NOMO-1 (cell line): ENCODE results near the gene WSB2.
"Not testable (repeated sequence)": the region's sequence is repeated elsewhere in the genome, so short reads cannot be mapped to it uniquely, and the experiment has no call there.

Source experiments
- DNase-seq, 2 experiments: peaks; one replicate each; lab custom pipeline; 2025; ENCODE audit not compliant: unreplicated experiment in 2 of 2; lab: John Stamatoyannopoulos, UW

Gene WSB2

DNA sequence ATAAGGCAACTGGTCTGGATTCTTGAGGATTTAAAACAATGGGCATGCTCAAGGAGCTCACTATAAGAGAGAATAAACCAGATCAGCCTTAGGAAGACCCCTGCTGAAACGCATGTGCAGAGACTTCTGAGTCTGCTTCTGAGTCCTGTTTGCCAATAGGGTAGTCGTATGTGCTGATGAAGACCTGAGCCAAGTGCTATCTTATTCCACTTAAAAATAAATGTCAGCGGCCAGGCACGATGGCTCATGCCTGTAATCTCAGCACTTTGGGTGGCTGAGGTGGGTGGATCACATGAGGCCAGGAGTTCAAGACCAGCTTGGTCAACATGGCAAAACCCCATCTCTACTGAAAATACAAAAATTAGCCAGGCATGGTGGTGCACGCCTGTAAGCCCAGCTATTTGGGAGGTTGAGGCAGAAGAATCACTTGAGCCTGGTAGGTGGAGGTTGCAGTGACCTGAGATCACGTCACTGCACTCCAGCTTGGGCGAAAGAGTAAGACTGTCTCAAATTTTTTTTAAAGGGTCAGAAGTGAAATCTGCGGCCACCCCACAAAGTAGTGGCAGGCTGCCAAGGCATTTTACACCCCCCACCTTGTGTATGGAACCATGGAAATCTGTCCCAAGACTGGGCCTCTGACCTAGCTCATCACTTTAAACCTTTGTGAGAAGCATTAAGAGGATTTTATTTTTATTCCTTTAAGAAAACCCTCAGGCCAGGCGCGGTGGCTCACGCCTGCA is 24.1 kb downstream of the WSB2 start:
- DNase-seq, result no peak

GRCh38 chr12:118035190-118036041 is 25.6 kb downstream of the WSB2 start:
- no peak for DNase-seq

GRCh38 chr12:118034429-118035189 is 26.4 kb downstream of the WSB2 start:
- DNase-seq, result no peak

- DNase-seq, result no peak
Observed at GRCh38 chr12:118033902-118034301, 27.1 kb downstream of the WSB2 start.

DNA sequence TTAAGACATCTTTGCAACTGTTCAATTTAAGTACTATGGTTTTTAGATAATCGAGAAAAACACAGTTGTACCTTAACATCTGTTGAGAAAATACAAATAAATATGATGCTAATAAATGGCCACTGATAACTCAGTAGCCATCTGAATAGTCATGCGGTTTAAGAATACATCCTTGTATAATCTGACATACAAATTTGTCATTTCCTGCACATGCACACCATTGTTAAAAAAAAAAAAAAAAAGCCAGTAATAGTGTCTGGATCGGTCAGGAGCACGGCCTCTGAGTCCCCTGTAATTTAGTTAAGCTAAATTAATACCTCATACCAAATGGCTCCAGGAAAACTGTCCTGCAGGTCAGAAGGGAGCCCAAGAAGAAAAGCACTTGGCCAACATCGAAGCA is 27.7 kb downstream of the WSB2 start:
- DNase-seq, result no peak

- no peak for DNase-seq
Observed at GRCh38 chr12:118032188-118032587, 28.8 kb downstream of the WSB2 start.

- DNase-seq, result no peak
Observed at GRCh38 chr12:118029166-118029565, 31.8 kb downstream of the WSB2 start.

- DNase-seq, result no peak
Observed at GRCh38 chr12:118025168-118025567, 35.8 kb downstream of the WSB2 start.

DNA sequence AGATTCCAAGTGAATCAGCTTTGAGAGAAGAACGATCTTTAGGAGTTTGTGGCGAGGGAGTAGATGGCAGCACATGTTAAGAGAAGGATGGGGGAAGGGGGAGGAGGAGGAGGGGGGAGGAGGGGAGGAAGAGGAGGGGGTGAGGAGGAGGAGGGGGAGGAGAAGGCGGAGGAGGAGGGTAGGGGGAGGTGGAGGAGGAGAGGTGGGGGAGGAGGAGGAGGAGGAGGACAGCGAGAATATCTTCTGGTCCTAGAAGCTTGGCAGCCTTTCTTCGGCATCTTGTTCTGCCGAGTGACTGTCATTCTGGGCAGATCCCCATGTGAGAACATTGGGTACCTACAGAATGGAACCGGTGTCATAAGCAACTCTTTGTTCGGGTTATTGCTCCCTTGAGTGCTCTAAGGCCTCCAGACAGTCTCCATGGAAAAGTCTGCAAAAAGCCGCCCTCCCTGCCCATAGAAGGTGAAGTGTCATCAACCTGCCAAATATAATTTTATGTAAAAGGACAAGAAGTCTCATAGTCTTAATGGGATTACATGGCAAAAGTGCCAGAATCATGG is 37.6 kb downstream of the WSB2 start:
- no peak for DNase-seq

GRCh38 chr12:118022728-118023109 is 38.3 kb downstream of the WSB2 start:
- no peak for DNase-seq

- not testable (repeated sequence) for DNase-seq
Observed at GRCh38 chr12:118022097-118022727, 38.8 kb downstream of the WSB2 start.

DNA sequence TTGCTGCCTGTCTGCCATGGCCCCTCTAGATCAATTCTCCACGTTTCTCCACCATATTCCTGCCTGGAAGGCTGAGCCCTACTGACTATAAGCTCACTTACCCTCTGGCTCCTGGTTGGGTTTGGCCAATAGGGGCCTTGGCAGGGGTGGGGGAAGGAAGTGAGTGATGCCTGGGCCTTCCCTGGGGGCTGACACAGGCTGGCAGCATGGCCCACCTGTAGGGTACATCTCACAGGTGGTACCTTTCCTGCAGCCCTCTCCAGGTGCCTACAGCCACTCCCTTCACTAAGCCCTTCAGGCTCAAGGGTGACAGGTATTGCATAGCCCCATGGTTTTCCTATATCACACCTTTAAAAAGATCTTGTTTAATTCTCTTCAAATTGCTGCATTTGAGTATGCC is 40.9 kb downstream of the WSB2 start:
- DNase-seq, result no peak

DNA sequence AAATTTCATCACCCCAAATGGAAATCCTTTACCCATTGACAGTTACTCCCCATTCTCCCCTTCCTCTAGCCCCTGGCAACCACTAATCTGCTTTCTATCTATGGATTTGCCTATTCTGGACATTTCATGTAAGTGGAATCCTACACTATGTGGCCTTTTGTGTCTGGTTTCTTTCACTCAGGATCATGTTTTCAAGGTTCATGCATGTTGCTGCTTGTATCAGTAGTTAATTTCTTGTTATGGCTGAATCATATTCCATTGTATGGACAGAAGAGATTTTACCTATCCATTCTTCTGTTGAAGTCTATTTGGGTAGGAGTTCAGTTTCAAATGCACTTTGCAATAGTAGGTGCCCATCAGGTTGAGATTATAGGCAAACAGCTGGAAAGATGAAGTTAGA is 43.1 kb downstream of the WSB2 start:
- DNase-seq, result no peak

DNA sequence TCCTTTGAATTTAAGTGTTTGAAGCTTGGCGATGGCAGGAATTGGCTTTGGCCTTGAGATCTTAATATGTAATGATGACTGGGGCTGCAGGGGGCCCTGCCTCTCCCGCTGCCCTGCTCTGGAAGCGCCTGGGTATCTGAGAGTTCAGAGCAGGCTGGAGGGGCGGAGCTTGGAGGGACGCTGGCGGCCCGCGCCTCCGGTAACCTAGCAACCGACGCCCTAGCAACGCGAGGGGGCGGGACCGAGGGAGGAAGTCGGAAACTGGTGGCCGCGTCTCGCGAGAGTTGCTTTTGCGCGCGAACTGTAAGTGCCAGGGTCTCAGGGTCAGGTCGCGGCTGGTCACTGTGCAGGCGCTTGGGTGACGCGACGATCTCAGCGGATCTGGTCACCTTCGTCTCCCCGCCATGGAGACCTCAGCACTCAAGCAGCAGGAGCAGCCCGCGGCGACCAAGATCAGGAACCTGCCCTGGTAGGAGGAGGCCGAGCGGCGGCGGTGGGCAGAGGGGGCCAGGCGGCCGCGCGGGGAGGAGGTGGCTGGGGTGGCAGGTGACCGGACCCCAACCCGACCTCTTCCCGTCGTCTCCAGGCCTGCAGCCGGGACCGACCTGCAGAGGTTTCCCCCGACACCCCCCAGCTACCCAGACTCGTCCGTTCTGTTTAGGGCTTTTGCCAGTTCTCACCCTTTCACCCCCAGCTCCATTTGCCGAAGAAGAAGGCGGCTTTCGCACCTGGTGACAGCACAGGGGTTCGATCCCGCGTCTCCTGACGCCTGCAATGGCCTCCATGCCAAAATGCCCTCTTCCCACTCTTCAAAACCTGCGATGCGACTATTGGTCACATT is 44.3 kb downstream of the WSB2 start, which contains the start of gene RFC5:
Gene RFC5 (plus strand): TSS at position 280 of the 841 bp plus-strand sequence. CDS start 125 bp downstream, at position 405.
- peak; percentile 94 to 96 for DNase-seq

DNA sequence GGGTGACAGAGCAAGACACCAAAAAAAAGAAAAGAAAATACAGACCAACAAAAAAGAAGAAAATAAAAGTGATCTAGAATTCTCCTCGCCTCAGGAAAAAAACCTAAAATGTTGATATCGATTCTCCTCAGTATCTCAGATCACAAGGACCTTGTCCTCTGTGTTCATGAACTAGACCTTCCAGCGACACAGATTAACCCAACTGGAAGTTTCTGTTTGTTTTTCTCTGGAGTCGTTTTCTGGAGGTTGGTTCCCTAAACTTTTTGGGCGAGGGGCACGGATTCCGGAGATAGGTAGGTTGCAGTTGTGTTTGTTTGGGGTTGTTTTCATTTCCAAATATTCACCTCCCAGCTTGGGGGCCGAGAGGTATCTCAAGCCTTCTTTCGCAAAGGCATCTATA is 45.0 kb downstream of the WSB2 start:
- DNase-seq, result no peak

DNA sequence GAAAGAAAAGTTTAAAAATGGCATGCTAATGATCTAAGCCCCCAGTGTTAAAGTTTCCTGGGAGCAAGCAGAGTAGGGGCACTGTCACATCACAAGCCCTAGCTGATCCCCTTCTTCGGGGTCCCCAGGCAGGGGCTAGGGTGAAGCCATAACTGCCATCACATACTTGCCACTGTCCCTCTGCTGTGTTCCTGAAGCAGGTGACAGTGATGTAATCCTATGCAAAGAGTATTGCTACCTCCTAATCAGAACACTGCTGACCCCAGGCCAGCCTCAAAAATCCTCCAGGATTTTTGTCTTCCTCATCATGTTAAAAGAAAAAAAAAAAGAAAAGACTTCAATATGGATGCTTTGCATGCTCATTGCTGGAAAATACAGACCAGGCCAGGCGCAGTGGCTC is 45.7 kb downstream of the WSB2 start:
- DNase-seq, result no peak

DNA sequence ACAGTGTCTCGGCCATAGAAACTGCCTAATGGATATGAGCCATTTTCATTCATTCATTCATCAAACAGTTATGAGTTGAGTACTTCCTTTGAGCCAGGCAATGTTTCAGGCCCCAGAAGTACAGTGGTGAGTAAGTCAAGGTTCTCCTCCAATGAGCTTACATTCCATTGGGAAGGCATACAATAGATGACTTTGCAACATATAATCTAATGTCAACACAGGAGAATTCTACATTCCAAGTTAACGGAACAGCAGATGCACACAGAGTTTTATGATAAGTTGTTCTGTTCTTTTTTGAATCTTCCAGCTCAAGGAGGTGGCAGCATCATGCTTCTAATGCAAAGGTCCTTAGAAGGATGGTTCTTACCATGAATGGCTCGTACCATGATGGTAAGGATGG is 47.7 kb downstream of the WSB2 start:
- no peak for DNase-seq

DNA sequence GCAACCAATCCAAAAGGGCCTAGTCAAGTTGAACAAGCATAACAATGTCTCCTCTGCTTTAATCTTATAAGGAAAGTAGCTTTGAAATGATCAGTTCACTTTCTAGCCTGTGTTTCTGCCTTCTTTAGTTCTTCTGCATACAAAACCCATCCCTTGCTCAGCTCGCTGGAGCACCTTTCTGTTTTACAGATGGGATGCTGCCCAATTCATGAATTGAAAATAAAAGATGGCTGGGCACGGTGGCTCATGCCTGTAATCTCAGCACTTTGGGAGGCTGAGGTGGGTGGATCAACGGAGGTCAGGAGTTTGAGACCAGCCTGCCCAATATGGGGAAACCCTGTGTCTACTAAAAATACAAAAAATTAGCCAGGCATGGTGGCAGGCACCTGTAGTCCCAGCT is 49.0 kb downstream of the WSB2 start:
- no peak for DNase-seq

DNA sequence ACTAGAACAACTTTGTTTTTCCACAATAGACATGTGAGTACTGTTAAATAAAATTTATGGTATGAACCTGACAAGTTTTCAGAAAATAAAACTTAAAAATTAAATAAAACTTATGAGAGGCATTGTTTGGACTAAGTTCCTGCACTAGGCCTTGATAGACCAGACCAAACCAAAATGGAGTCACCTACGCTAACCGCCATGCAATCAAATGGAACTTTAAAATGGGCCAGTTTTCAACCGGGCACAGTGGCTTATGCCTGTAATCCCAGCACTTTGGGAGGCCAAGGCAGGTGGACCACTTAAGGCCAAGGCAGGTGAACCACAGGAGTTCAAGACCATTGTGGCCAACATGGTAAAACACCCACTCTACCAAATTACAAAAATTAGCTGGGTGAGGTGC is 49.6 kb downstream of the WSB2 start:
- no peak for DNase-seq

- DNase-seq, result no peak
Observed at GRCh38 chr12:118010903-118011302, 50.1 kb downstream of the WSB2 start.
